Measurements from ENCODE around the gene OVCH2.

Gene OVCH2

GRCh38 chr11:7639643-7640025, 66.6 kb downstream of the OVCH2 start:
- DNase-seq (ENCODE audit: low read depth in 2 of 2), result no peak

Measured in fibroblast of skin of left biceps (primary cell).